ENCODE data around the gene MLXIPL. TPM values are rescaled to one million over a fixed set of nuclear protein-coding genes. Genes with fewer than 3 reads are reported as not detected.

MLXIPL gene
- total and polyA plus RNA-seq, 2 experiments from 2014 or later, result 21.7 to 46.7 TPM

DNA sequence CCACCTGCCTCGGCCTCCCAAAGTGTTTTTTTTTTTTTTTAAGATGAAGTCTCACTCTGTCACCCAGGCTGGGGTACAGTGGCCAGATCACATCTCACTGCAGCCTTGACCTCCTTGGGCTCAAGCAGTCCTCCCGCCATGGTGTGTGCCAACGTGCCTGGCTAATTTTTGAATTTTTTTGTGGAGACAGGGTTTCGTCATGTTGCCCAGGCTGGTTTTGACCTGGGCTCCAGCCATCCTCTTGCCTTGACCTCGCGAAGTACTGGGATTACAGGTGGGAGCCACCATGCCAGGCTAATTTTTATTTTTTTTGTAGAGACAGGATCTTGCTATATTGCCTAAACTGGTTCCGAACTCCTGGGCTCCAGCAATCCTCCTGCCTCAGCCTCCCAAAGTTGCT is 9.0 kb upstream of the MLXIPL start:
- Histone ChIP-seq H3K79me2 (no peaks in the 10 kb centered on the region), H3K36me3 (replicated peaks; ENCODE audit: insufficient read depth, low read depth) (no peaks in the 10 kb centered on the region), H3K9me2 (replicated peaks; ENCODE audit: insufficient read depth) (no peaks in the 10 kb centered on the region), H2AFZ (no peak overlapping the region), H3K4me1 (ENCODE audit: insufficient read depth) (no peaks in the 10 kb centered on the region), H3K4me2 (no peak overlapping the region), H4K20me1 (ENCODE audit: insufficient read depth, poor library complexity, severe bottlenecking) (no peaks in the 10 kb centered on the region), H3K4me3 (no peak overlapping the region), H3K27me3 (peaks cover 5% of the 10 kb centered on the region), H3K27ac (no peak overlapping the region), H3K9me3 (ENCODE audit: low read depth) (no peaks in the 10 kb centered on the region)
- 94% methylated on average over 7 of the region's 7 CpGs for WGBS (ENCODE audit: low lambda C conversion rate, missing lambda C conversion rate)
- no peak for DNase-seq (ENCODE audit: low spot score)
- TF ChIP-seq EZH2phosphoT487 (IDR thresholded peaks at IDR 0.05; ENCODE audit: low read depth, severe bottlenecking, unreplicated experiment) (no peak), EZH2 (IDR thresholded peaks at IDR 0.05; ENCODE audit: borderline replicate concordance) (no peak)
- TF ChIP-seq, protein P1, sequence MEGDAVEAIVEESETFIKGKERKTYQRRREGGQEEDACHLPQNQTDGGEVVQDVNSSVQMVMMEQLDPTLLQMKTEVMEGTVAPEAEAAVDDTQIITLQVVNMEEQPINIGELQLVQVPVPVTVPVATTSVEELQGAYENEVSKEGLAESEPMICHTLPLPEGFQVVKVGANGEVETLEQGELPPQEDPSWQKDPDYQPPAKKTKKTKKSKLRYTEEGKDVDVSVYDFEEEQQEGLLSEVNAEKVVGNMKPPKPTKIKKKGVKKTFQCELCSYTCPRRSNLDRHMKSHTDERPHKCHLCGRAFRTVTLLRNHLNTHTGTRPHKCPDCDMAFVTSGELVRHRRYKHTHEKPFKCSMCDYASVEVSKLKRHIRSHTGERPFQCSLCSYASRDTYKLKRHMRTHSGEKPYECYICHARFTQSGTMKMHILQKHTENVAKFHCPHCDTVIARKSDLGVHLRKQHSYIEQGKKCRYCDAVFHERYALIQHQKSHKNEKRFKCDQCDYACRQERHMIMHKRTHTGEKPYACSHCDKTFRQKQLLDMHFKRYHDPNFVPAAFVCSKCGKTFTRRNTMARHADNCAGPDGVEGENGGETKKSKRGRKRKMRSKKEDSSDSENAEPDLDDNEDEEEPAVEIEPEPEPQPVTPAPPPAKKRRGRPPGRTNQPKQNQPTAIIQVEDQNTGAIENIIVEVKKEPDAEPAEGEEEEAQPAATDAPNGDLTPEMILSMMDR (IDR thresholded peaks at IDR 0.05; ENCODE audit: poor library complexity), result no peak

DNA sequence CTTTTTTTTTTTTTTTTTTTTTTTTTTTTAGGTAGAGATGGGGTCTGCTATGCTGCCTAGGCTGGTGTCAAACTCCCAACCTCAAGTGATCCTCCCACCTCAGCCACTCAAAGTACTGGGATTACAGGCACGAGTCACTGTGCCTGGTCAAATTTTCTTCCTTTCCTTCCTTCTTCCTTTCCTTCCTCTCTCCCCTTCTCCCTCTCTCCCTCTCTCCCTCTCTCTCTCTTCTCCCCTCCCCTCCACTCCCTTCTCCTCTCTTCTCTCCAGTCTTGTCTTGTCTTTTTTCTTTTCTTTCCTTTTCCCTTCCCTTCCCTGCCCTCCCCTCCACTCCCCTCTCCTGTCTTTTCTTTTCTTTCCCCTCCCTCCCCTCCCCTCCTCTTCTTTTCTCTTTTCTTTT is 7.2 kb upstream of the MLXIPL start:
- no peaks in the 10 kb centered on the region for H3K36me3 ChIP-seq (replicated peaks; ENCODE audit: insufficient read depth, low read depth)
- no peak for TF ChIP-seq EZH2phosphoT487 (IDR thresholded peaks at IDR 0.05; ENCODE audit: low read depth, severe bottlenecking, unreplicated experiment)
- TF ChIP-seq EZH2 (IDR thresholded peaks at IDR 0.05; ENCODE audit: borderline replicate concordance), result no peak
- TF ChIP-seq, protein P1 (IDR thresholded peaks at IDR 0.05; ENCODE audit: poor library complexity), result no peak
- no peak overlapping the region for H3K4me2 ChIP-seq
- no peaks in the 10 kb centered on the region for H3K79me2 ChIP-seq
- H3K9me2 ChIP-seq (replicated peaks; ENCODE audit: insufficient read depth), result no peaks in the 10 kb centered on the region
- WGBS (ENCODE audit: low lambda C conversion rate, missing lambda C conversion rate), result 44% methylated on average over 1 of the region's 1 CpG
- H3K27me3 ChIP-seq, result peaks cover 12% of the 10 kb centered on the region
- no peak overlapping the region for H3K4me3 ChIP-seq
- no peaks in the 10 kb centered on the region for H4K20me1 ChIP-seq (ENCODE audit: insufficient read depth, poor library complexity, severe bottlenecking)
- no peak overlapping the region for H2AFZ ChIP-seq
- no peaks in the 10 kb centered on the region for H3K4me1 ChIP-seq (ENCODE audit: insufficient read depth)
- H3K9me3 ChIP-seq (ENCODE audit: low read depth), result no peaks in the 10 kb centered on the region
- no peak for DNase-seq (ENCODE audit: low spot score)
- H3K27ac ChIP-seq, result no peak overlapping the region

DNA sequence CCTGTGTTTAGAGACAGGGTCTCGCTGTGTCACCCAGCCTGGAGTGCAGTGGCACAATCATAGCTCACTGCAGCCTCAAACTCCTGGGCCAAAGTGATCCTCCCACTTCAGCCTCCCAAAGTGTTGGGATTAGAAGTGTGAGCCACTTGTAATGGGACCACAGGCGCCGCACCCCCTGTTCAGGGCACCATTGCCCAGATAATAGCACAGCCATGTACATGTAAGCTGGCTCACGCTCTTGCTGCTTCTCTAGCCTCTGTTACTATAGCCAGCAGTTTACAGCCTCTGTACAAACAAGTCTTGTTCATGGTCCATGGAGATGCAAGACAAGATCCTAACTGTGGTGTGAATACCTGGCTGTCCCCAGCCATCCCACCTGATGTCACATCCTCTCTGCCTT is 4.2 kb upstream of the MLXIPL start:
- peaks cover 4% of the 10 kb centered on the region for H3K4me1 ChIP-seq (ENCODE audit: insufficient read depth)
- 91% methylated on average over 4 of the region's 4 CpGs for WGBS (ENCODE audit: low lambda C conversion rate, missing lambda C conversion rate)
- no peaks in the 10 kb centered on the region for H3K36me3 ChIP-seq (replicated peaks; ENCODE audit: insufficient read depth, low read depth)
- no peaks in the 10 kb centered on the region for H3K79me2 ChIP-seq
- H3K4me2 ChIP-seq, result no peak overlapping the region
- H3K4me3 ChIP-seq, result no peak overlapping the region
- H2AFZ ChIP-seq, result no peak overlapping the region
- no peaks in the 10 kb centered on the region for H4K20me1 ChIP-seq (ENCODE audit: insufficient read depth, poor library complexity, severe bottlenecking)
- H3K27me3 ChIP-seq, result peaks cover 34% of the 10 kb centered on the region
- H3K9me2 ChIP-seq (replicated peaks; ENCODE audit: insufficient read depth), result no peaks in the 10 kb centered on the region
- DNase-seq (ENCODE audit: low spot score), result no peak
- H3K9me3 ChIP-seq (ENCODE audit: low read depth), result no peaks in the 10 kb centered on the region
- TF ChIP-seq EZH2phosphoT487 (IDR thresholded peaks at IDR 0.05; ENCODE audit: low read depth, severe bottlenecking, unreplicated experiment) (no peak), EZH2 (IDR thresholded peaks at IDR 0.05; ENCODE audit: borderline replicate concordance) (no peak)
- TF ChIP-seq, protein P1 (IDR thresholded peaks at IDR 0.05; ENCODE audit: poor library complexity), result no peak
- H3K27ac ChIP-seq, result no peak overlapping the region

DNA sequence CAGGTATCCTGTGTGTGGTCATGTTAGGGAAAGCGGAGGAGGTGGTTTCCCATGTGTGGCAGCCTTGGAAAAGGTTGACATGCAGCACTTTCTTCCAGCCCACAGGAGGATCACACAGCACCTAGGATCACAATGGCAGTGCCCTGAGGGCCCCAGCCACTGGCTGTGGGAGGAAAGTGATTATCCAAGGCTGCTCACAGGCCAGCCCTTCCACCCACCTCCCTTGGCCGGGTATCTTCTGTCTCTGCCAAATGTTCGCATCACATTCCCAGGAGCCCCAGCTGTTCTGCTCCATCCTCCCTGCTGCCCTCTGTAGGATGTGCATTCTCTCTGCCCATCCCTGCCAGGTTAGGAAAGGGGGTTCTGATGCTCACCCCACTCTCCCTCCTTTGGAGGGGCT is 2.5 kb upstream of the MLXIPL start:
- DNase-seq (ENCODE audit: low spot score), result no peak
- H3K4me1 ChIP-seq (ENCODE audit: insufficient read depth), result peaks cover 4% of the 10 kb centered on the region
- H3K9me3 ChIP-seq (ENCODE audit: low read depth), result no peaks in the 10 kb centered on the region
- WGBS (ENCODE audit: low lambda C conversion rate, missing lambda C conversion rate), result 63% methylated on average over 3 of the region's 3 CpGs
- H3K36me3 ChIP-seq (replicated peaks; ENCODE audit: insufficient read depth, low read depth), result no peaks in the 10 kb centered on the region
- H3K4me3 ChIP-seq, result no peak overlapping the region
- no peak overlapping the region for H2AFZ ChIP-seq
- no peaks in the 10 kb centered on the region for H3K79me2 ChIP-seq
- H3K9me2 ChIP-seq (replicated peaks; ENCODE audit: insufficient read depth), result no peaks in the 10 kb centered on the region
- no peak for TF ChIP-seq EZH2 (IDR thresholded peaks at IDR 0.05; ENCODE audit: borderline replicate concordance)
- no peak for TF ChIP-seq EZH2phosphoT487 (IDR thresholded peaks at IDR 0.05; ENCODE audit: low read depth, severe bottlenecking, unreplicated experiment)
- TF ChIP-seq, protein P1 (IDR thresholded peaks at IDR 0.05; ENCODE audit: poor library complexity), result no peak
- no peaks in the 10 kb centered on the region for H4K20me1 ChIP-seq (ENCODE audit: insufficient read depth, poor library complexity, severe bottlenecking)
- H3K27ac ChIP-seq, result no peak overlapping the region
- H3K4me2 ChIP-seq, result no peak overlapping the region
- peaks cover 47% of the 10 kb centered on the region for H3K27me3 ChIP-seq
